ENCODE data around the gene NKX1-2.

Gene NKX1-2

DNA sequence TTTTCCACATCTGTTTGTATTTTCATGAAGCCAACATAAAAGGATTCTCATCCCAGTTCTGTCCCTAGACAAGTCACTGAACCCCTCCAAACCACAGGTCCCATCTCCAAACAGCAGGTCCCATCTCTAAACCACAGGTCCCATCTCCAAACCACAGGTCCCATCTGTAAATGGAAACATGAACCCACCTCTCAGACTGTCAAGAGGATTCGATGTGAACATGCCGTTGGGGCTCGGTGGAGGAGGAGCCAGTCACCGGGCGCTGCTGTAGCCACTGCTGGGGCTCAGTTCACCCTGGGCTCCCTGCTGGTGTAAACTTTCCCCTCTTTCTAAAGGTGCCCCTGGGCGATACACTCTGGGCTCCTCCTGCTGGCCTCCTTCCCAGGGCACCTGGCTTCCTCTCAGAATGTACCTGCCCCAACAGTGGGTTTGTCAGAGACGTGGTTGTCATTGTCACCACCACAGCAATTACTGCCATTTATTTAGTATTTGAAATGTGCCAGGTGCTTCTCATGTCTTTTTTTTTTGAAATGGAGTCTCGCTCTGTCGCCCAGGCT is 24.8 kb upstream of the NKX1-2 start:
- no peak for FAIRE-seq

DNA sequence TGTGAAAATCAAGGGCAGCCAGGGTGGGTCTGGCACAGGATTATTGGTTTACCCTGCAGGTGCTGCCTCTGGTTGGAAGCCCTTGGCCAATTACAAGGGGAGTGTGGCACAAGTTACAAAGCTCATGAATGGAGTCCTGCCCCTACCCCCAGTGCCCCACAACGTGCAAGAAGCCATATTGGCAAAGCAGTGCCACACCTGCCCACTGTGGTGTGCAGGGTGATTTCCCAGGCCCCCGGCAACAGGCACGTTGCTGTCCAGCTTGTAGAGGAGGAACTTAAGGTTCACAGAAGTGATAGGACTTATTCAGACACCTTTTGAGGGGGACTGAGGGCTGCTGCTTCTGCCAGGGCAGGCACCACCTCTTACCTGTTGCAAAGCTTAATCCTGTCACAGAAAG is 23.2 kb upstream of the NKX1-2 start:
- no peak for FAIRE-seq

DNA sequence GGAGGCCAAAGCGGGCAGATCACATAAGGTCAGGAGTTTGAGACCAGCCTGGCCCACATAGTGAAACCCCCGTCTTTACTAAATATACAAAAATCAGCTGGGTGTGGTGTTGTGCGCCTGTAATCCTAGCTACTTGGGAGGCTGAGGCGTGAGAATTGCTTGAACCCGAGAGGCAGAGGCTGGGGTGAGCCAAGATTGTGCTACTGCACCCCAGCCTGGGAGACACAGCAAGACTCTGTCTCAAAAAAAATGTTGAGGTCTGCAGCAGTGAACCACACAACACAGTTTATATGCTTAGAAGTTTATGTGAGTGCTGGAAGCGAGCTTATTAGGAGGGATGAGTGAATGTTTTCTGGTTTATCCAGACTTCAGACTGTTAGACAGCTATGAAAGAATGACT is 22.2 kb upstream of the NKX1-2 start:
- no peak for FAIRE-seq

DNA sequence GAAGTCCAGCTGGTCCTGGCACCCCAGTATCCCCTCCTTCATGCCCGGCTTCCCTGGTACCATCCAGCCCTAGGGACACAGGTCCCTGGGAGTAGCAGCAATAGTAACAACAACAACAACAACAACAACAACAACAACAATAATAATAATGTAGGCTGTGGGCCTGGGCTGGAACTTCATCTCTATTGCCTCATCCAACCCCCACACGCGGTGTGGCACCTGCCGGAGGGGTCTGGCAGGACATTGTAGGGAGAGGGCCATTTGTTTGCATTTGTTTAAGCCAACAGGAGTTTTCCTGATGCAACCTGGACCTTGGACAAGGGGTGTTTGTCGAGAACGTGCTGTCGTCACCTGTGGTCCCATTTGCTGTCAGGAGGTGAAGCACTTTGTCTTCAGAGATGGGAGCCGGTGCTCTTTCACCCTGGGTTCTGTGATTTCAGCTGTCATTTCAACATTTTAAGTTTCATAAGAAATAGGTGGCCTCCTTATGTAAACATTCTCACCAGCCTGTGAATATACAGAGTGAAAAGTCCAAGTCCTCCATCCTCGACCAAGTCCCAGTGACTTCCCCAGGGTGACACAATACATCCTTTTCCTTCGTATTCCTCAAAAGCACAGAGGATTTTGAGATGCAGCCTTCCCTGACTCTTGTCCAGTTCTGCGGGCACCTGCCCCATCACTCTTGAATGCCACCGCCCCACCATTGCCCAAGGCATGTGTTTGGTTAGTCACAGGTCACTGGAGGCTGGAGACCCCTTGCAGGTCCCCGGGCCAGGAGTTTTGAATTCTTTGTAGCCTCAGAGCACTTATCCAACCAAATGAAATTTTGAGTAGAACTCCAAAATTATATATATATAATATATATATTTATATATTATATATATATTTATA is 21.0 kb upstream of the NKX1-2 start:
- no peak for FAIRE-seq

DNA sequence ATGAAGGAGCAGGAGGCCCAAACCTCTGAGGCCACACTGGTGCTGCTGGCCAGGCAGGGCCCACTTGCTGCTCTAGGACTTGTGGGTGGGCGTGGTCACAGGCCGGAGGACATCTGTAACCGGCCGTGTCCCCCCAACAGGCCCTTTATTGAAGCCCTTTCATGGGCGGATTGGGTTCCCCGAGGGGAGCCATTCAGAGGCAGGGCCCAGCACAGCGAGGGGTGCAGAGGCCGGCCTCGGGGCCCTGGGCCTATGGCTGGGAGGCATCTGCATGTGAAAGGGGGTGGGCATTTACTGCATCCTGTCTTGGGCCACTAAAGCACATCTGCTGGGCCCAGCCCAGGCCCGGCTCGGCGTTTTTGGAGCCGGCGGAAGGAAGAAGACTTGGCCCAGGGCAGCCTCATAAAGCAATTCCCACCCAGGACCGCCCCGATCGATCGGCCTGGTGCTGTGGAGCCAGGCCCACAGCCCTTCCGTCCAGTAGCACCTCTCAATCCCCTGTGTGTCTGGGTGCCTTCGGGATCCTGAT is 20.2 kb upstream of the NKX1-2 start:
- no peak for FAIRE-seq

DNA sequence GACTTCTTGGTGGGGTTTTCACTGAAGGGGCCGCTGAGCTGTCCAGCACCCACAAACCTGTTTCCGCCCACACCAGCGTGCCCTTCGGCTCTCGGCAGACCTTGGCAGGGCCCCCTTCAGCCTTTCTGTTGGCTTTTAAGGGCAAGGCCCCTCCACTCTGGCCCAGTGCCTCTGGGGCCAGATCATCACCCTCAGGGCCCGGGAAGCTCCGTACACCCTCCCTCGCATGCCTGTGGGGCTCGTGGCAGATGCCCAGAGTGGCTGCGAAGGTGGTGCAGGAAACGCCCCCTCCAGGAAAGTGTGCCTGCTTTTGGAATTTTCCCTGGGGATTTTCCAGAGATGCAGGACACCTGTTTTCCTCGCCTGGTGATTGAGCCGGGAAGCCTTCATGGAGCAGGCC is 18.8 kb upstream of the NKX1-2 start:
- FAIRE-seq, result no peak

DNA sequence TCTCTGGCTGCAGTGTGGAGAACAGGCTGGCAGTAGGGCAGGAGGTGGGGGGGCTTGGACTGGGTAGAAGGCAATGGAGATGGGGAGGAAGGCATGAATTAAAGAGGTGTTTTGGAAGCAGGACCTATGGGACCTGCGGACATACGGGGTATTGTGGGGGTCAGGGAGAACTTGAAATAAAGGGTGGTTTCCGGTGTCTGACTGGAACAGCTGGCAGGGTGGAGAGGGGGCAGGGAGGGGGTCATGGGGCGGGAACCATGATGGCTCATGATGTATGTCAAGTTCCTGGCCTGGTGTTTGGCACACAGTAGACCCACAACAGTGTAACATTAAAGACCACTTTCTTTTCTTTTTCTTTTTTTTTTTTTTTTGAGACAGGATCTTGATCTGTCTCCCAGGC is 17.3 kb upstream of the NKX1-2 start:
- no peak for FAIRE-seq

DNA sequence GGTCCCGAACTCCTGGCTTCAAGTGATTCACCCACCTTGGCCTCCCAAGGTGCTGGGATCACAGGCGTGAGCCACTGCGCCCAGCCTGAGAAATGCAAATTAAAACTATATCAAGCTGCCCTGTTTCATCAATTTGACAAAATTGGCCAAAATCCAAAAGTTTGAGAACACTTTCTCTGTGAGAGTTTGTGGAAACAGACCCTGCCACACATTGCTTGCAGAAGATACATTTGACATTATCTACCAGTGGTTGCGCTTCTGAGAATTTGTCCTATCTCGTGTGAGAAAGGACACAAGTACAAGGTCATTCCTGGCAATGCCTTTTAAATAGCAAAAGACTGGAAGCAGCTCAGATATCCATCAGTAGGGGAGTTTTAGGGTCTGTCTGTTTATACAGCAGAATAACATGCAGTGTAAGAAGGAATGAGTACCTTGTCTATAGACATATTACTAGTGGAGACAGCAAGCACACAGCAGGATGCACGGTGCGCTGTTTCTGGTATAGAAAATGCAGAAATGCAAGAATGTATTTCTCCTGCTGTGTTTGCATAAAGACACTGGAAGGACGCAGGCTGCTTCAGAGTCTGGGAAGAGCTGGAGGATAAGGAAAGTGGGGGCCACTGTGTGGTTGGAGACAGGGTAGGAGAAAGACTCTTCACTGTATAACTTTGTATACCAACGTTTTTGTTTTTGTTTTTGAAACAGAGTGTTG is 16.1 kb upstream of the NKX1-2 start:
- FAIRE-seq, result no peak

DNA sequence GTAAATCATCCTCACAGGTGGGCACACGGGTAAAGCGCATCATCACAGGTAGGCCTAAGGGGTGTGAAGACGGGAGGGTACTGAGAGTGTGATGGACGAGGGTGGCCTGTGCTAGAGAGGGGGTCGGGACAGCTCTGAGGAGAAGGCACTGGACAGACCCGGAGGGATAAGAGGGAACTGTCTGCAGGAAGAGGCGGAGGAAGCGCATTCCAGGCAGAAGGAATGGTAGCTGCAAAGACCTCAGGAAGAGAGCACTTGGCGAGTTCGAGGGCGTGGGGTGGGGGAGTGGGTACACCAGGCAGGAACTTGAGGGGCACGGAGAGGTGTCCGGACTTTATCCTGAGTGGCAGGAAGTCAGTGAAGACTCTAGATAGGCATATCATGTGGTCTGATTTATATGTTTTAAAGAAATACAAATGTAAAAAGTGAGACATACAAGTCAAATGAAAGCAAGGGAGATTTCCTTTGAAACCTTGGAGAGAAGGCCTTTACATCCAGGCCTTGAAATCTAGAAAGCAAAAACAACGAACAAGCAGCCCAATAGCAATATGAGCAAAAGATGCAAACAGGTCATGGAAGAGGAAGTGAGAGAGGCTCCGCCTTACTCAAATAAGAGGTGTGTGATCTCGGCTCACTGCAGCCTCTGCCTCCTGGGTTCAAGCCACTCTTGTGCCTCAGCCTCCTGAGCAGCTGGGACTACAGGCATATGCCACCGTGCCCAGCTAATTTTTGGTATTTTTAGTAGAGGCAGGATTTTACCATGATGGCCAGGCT is 15.4 kb upstream of the NKX1-2 start:
- no peak for FAIRE-seq

DNA sequence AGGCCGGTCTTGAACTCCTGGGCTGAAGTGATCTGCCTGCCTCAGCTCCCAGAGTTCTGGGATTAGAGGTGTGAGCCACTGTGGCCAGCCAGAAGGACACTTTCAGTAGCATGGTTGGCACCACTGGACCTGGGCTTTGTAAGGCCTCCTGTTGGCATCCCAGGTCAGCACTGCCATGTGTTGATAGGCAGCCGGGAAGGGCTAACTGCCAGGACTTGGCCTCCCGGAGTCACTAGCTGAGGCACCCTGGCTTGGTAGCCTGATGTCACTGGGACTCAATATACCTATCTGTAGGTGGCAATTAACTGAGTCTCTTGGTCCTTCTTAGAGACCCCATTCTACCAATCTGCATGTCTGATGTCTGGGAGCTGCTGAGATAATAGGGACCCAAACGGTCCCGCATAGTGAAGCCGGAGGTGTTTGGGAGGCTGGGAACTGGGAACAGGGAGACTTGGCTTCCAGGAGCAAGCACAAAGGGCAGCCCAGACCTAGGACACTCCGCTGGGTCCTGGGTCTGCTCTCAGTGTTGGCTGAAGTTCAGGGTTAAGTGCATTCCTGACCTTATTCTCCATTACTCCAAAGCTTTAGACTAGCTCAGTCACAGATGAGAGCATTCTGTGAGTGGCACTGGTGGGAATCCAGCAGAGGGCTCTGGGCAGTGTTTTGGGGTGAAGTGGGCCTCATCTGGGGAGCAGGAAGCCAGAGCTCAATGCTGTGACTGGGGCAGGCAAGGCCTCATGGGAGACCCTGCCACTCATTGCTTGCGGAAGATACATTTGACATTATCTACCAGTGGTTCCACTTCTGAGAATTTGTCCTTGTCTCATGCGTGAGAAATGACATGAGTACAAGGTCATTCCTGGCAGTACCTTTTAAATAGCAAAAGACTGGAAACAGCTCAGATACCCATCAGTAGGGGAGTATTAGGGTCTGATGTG is 14.5 kb upstream of the NKX1-2 start:
- no peak for FAIRE-seq

DNA sequence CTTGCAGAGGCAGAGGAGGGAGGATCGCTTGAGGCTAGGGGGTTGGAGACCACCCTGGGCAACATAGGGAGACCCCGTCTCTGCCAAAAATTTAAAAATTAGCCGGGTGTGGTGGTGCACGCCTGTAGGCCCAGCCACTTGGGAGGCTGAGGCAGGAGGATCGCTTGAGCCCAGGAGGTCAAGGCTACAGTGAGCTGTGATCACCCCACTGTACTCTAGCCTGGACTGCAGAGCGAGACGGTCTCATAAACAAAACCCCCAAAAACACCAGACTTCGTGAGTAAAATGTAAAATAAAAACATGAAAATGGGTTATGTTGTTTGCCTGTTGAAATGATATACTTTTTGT is 12.5 kb upstream of the NKX1-2 start:
- no peak for FAIRE-seq

DNA sequence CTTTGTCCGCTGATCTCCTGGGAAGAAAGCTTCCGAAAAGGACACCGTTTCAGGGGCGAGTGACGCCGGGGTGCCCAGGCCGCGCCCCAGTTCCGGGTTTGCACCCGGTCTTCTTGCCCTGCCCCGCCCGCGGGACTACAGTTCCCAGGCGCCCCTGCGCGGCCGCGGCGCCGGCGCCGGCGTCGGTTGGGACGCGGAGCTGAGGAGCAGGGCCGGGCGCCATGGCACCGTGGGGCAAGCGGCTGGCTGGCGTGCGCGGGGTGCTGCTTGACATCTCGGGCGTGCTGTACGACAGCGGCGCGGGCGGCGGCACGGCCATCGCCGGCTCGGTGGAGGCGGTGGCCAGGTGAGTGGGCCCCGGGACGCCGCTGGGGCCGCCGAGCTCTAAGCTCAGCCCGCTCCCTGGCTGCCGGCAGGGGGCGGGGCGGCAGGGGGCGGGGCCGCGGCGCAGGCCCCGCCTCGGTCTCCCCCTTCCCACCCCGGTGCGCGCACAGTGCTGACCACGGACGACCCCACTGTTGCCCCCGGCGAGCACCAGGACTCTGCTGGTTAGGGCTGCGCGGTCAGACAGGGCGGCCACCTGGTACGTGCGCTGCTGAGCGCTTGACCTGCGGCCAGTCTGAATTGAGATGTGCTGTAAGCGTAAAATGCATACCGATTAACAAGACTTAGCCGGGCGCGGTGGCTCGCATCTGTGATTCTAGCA is 12.0 kb upstream of the NKX1-2 start, which contains the start of gene LHPP:
Gene LHPP, plus strand, starts transcription at position 182 of the 706 bp plus-strand sequence. Its CDS starts 40 bp downstream, at position 222.
- FAIRE-seq, result no peak

DNA sequence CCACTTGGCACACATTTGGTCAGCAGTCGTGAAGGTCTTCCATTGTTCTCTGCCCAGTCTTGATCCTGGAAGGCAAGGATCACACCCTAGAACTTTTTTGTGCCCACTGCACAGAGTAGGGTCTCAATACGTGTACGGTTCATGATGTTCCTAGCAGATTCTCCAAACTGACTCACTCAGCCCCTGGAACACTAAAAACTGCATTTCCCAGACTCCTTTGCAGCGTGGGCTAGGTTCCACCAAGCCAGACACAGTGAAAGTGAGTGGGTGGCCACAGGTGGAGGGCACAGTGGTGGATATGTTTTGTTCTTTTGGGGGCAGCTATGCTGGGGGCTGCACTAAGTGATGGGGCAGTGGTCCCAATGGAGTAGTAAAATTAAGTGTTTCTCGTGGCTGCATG is 10.3 kb upstream of the NKX1-2 start:
- FAIRE-seq, result no peak

DNA sequence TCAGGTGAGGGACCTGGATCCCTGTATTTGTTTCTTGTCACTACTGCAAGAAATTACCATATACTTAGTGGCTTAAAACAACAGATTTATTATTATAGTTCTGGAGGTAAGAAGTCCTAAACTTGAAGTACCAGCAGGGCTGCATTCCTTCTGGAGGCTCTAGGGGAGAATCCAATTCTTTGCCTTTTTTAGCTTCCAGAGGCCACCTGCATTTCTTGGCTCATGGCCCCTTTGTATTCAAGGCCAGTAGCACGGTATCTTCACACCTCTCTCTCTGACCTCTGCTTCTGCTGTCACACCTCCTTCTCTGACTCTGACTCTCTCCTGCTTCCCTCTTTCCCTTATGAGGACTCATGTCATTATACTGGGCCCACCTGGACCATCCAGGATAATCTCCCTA is 9.6 kb upstream of the NKX1-2 start:
- FAIRE-seq, result no peak

DNA sequence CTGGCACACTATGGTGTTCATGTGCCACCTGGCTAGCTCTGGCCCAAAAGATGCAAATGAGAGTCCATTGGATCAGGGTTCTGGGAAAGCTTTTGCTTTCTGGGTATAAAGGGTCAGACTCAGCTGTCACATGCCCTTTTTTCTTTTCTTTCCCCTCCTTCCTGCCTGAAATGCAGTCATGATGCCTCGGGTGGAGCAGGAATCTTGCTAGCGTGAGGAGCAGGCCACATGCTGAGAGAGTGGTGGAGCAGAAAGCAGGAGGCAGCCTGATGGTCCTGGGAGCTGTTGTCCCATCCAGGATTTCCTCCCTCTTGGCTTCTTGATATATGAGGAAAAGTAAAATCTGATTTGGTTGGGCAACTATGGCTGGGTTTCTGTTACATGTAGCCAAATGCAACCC is 9.1 kb upstream of the NKX1-2 start:
- FAIRE-seq, result no peak

DNA sequence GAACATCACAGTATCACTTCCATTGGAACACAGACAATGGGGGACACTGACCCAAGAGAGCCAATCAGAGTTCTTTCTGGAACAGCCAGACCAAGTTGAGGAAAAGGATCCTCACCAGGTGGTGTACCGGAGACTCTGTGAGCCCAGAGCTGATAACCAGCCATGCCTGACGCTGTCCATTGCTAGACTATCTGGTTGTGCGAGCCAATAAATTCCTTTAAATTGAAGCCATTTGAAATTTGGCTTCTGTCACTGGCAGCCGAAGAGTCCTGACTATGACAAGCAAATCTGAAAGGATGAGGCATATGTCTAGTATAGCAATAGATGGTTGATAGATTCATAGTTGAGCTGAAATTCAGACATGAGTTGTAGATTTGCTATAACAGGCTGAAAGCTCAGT is 8.6 kb upstream of the NKX1-2 start:
- no peak for FAIRE-seq

DNA sequence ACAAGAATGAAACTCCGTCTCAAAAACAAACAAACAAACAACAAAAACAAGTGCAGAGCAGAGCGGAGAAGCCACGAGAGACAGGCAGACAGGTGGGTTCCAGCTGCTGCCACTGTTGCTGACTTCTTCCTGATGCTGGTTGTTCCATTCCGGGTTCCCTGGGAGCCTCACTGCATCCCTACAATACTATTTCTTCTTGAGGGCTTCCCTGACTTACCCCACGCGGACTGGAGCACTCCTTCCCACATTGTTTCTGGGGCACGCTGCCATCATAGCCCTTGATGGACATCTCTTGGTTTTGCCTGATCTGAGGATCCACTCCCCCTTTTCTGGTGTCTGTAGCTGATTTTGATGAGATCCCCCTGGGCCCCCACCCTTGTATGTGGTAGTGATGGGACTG is 5.6 kb upstream of the NKX1-2 start:
- no peak for FAIRE-seq

DNA sequence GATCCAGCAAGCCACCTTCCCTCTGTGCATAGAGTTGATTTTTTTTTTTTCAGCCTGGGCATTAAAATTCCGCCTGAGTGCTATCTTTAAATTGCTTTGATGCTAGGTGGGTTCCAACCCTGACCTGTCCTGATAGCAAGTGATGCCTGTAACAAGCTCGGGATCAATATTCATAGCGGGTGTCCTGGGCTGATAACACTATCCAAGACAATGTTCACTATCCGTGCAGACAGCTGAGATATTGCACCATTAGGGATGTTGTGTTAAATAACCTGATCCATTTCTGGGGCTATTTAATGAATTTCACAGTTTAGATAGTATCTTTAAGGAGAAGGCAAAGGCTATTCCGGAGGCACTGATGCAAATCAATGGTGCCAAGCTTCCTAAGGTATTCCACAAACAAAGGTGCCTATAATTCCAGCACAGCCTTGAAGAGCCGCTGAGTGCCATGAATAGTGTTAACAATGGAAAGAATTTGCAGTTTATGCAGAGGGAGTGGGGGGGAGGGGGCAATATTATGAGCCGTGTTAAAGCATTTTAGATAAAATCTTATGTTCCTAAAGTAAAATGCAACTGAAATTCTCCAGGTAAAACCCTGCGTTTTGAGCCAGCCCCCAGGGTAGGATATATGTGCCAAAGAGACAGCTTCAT is 4.2 kb upstream of the NKX1-2 start:
- FAIRE-seq, result no peak

DNA sequence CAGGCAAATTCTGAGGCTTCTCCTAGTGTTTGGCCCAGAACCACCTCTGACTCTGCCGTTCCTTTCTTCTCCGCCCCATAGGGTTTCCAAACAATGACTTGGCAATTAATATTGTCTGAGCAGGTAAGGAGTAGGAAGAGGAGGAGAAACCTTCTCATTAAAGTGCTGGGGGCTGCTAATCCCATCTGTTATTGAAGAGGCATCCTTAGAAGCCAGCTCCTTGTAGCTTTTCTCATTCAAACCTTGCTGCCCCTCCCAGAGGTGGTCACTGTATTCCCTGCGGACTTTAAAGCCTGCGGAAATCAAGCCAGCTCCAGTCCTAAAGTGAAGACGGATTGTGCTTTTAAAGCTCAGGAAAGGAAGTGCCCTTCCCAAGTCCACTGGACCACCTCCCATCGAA is 1.4 kb upstream of the NKX1-2 start:
- FAIRE-seq, result no peak

DNA sequence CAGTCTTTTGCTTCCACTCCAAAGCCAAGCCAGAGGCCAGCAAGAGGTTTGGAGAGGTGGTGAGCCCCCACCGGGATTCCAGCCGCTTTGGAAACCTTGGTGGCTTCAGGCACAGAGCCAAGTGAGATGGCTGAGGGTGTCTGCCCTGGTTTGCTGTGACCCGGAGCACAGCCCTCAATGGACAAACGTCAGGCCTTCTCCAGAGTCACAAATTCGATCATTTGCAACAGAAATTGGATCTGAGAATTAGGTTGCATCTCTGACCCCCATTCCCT is 885 bp upstream of the NKX1-2 start:
- FAIRE-seq, result no peak
